ENCODE data around the gene MLH3.
"Not testable (repeated sequence)": the region's sequence is repeated elsewhere in the genome, so short reads cannot be mapped to it uniquely, and the experiment has no call there.

MLH3 gene

GRCh38 chr14:75025082-75025481, 26.2 kb downstream of the MLH3 start:
- no peak for FAIRE-seq

GRCh38 chr14:75023108-75023507, 28.2 kb downstream of the MLH3 start:
- FAIRE-seq = no peak

- no peak for FAIRE-seq
Observed at GRCh38 chr14:75022655-75023054, 28.6 kb downstream of the MLH3 start.

- FAIRE-seq = no peak
Observed at GRCh38 chr14:75018694-75019093, 32.6 kb downstream of the MLH3 start.

GRCh38 chr14:75016815-75017214, 34.5 kb downstream of the MLH3 start:
- FAIRE-seq = no peak

- no peak for FAIRE-seq
Observed at GRCh38 chr14:75015496-75015895, 35.8 kb downstream of the MLH3 start.

GRCh38 chr14:75013290-75013689, 38.0 kb downstream of the MLH3 start:
- no peak for FAIRE-seq

- FAIRE-seq = no peak
Observed at GRCh38 chr14:75011356-75011994, 39.8 kb downstream of the MLH3 start.

GRCh38 chr14:75010472-75011093, 40.7 kb downstream of the MLH3 start:
- no peak for FAIRE-seq

GRCh38 chr14:75009176-75009575, 42.1 kb downstream of the MLH3 start:
- no peak for FAIRE-seq

GRCh38 chr14:75005357-75005756, 45.9 kb downstream of the MLH3 start:
- FAIRE-seq = no peak

GRCh38 chr14:75003250-75004027, 47.8 kb downstream of the MLH3 start:
- FAIRE-seq = no peak

GRCh38 chr14:75002392-75003249, 48.6 kb downstream of the MLH3 start, which contains the start of gene EIF2B2:
TSS of gene EIF2B2 (plus strand) at chr14:75002921. CDS start at chr14:75002991, 70 bp downstream.
- peak; percentile 97 for FAIRE-seq

GRCh38 chr14:75001899-75002298, 49.4 kb downstream of the MLH3 start:
- no peak for FAIRE-seq

GRCh38 chr14:75001261-75001660, 50.0 kb downstream of the MLH3 start:
- FAIRE-seq = no peak

GRCh38 chr14:74995781-74996180, 55.5 kb downstream of the MLH3 start:
- FAIRE-seq = not testable (repeated sequence)

GRCh38 chr14:74994182-74994581, 57.1 kb downstream of the MLH3 start:
- not testable (repeated sequence) for FAIRE-seq

- FAIRE-seq = no peak
Observed at GRCh38 chr14:74988993-74989392, 62.3 kb downstream of the MLH3 start.

- no peak for FAIRE-seq
Observed at GRCh38 chr14:74988131-74988530, 63.1 kb downstream of the MLH3 start.

GRCh38 chr14:74985806-74986205, 65.5 kb downstream of the MLH3 start:
- FAIRE-seq = no peak

- FAIRE-seq = no peak
Observed at GRCh38 chr14:74985028-74985310, 66.3 kb downstream of the MLH3 start.

GRCh38 chr14:74984236-74985027, 66.8 kb downstream of the MLH3 start:
- no peak for FAIRE-seq

All from G401.6 (cell line).